Left lobe of liver (tissue), 2 donors: ENCODE results near the gene TEKT5. TPM values are rescaled to one million over a fixed set of nuclear protein-coding genes. Genes with fewer than 3 reads are reported as not detected.
"Not testable (repeated sequence)": the region's sequence is repeated elsewhere in the genome, so short reads cannot be mapped to it uniquely, and the experiment has no call there.

Experiments used
- ATAC-seq: fragments of 200-7000 bp; cut with Tn5 transposase; one replicate; pipeline ENCODE4 v1.9.1; 2020; ENCODE audit warnings: mild to moderate bottlenecking, moderate library complexity
- DNase-seq: peaks from one replicate; pipeline ENCODE4 v3.0.0-alpha.2; 2020; ENCODE audit warnings: low spot score
- total RNA-seq: library from RNA; stranded (reverse); gene quantifications from one replicate; pipeline ENCODE4 v1.2.1, GENCODE V29; 2021
- donor health status: DM: no; HTN: no; CAD: no; lungs with moderate emphysema.
- donor health status: DM: no; HTN: yes; CAD: no.

Gene TEKT5
- total RNA-seq, 1 donor from 2014 or later = 2.1 TPM

DNA sequence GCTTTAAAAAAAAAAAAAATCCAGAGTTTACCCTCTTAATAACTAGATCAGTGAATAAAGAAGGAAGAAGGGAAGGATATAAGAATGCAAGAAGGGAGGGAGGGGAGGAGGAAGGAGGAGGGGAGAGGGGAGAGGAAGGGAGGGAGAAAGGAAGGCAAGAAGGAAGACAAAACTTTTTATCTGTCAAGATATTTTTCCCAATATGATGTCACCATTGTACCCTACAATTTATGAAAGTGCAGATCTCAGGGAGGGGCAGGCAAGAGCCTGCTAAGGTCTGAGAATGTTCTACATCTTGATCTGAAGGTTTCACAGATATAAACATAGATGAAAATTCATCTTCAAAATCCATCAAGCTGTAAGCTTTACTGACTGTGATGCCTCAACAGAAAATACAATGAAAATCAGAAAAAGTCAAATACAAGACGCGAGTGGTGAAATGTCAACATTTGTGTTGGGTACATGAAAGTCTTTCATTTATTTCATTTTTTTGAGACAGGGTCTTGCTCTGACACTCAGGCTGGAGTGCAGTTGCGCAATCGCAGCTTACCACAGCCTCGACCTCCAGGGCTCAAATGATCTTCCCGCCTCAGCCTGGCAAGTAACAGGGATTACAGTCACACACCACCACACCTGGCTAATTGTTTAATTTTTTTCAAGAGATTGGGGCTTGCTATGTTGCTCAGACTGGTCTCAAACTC lies 57.2 kb downstream of the TEKT5 start:
- no peak for ATAC-seq

DNA sequence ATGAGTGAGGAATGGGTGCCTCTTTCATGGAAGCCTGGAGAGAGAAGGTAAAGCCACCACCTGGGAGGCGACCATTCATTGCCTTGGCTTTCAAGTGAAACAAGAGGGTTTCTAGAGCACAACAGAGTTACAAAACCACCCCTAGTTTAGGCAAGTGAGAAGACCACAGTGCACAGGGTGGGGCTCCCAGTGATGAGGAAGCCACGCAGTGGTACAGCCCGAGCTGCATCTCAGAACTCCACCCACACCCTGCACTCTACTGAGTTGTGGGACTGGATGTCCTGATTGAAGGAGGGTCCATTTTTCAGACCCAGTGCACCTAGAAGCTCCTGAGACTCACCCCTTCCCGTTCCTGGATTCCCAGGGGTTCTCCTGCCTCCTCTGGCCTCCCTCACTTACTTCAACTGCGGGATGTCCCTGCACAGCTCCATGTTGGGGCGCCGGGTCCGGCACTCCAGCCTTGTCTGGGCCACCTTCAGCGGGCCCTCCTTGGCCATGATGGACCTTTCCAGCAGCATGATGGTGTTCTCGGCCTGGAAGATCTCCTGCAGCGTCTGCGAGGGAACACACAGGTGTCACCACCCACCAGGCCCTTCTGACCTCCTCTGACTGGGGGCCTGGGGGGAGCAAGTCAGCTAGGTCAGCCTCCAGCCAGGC lies 59.2 kb downstream of the TEKT5 start:
- ATAC-seq = no peak
- DNase-seq = no peak

More for the DNA sequence above, 57.2 kb downstream of the TEKT5 start:
- DNase-seq = no peak

DNA sequence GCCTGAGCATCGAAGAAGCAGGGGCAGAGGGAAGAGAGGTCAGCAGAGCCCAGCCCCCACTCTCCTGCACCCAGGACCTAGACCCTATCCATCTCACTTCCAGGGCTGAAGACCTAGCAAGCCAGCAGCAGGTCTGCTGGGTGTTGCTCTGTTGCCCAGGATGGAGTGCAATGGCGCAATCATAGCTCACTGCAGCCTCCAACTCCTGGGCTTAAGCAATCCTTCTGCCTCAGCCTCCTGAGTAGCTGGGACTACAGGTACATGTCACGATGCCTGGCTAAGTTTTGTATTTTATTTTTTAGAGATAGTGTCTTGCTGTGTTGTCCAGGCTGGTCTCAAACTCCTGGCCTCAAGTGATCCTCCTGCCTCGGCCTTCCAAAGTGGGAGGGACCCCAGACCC lies 61.3 kb downstream of the TEKT5 start:
- ATAC-seq, DNase-seq: not testable (repeated sequence)

DNA sequence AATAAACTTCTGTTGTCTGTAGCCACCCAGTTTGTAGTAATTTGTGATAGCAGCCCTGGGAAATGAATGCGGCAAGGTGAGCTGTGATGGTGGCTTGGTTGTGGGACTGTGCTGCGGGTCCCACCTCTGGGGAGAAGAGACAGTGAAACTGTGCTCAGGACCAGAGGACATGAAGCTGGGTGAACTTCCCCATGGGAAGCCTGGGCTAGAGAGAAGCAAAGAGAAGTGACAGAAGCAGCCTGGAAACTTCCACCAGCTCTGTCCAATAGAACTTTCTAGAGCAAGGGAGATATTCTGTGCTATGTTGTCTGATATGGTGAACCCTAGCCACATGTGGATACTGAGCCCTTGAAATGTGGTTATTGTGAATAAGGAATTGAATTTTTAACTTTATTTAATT lies 62.8 kb downstream of the TEKT5 start:
- DNase-seq (no peak), ATAC-seq (peak; percentile 25)

DNA sequence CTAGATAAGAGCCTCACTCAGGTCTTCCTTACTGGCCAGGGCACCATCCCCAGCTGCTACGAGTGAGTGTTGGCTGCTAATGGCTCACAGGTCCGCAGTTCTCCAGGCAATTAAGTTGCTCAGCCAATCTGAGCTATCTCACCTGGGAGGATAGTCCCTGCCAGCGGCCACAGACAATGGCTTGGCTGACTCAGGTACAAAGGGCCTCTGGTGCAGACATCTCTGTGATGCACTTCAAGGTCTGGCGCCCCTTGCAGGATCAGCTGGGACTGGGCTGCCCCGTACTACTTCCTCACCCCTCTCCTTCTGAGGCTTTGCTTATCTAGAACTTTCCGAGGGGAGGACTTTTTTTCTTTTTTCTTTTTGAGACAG lies 65.2 kb downstream of the TEKT5 start:
- DNase-seq = no peak
- no peak for ATAC-seq

DNA sequence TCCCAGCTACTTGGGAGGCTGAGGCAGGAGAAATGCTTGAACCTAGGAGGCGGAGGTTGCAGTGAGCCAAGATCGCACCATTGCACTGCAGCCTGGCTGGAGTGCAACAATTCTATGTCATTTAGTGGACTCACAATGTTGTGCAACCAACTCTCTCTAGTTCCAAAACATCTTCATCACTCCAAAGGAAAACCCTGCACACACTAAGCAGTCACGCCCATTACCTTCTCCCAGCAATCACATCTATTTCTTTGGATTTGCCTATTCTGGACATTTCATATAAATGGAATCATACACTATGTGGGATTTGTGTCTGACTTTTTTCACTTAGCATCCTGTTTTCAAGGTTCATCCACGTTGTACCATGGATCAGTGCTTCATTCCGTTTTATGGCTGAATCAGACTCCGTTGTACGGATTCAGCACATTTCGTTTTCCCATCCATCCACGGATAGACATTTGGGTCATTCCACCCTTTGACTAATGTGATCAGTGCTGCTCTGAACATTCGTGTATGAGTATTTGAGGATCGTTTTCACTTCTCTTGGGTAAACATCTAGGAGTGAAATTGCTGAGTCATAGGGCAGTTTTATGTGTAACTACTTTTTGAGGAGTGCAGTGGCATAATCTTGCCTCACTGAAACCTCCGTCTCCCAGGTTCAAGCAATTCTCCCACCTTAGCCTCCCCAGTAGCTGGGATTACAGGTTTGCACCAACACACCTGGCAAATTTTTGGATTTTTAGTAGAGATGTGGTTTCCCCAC lies 69.0 kb downstream of the TEKT5 start:
- no peak for DNase-seq
- peak; percentile 54 for ATAC-seq

DNA sequence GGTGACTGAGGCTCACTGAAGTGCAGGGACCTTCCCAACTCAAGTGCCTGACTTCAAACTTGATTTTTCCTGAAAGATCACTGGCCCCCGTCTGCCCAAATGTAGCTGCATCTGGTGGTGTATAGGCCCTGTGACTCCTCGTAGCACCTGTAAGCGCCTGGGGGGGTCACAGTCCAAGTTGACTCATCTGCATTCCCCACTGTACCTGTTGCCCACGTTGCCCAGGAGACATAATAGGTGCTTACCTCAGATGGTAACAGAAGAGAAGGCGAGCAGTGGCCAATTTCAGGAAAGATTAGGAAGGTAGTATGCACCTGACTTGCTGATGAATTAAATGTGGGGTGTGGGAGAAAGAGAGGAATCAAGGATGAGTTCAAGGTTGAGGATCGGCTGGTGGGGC lies 70.2 kb downstream of the TEKT5 start:
- DNase-seq (no peak), ATAC-seq (no peak)

DNA sequence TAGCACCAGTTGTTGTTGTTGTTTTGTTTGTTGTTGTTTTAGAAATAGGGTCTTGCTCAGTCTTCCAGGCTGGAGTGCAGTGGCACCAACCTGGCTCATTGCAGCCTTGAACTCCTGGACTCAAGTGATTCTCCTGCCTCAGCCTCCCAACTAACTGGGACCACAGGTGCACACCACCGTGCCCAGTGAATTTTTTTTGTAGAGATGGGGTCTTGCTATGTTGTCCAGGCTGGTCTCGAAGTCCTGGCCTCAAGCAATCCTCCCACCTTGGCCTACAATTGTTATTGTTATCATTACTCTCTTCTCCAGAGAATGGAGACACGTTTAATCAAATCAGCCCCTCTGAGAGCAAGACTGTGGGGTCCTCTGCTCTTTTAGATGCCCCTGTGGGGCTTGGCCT lies 71.7 kb downstream of the TEKT5 start:
- ATAC-seq (no peak), DNase-seq (no peak)

DNA sequence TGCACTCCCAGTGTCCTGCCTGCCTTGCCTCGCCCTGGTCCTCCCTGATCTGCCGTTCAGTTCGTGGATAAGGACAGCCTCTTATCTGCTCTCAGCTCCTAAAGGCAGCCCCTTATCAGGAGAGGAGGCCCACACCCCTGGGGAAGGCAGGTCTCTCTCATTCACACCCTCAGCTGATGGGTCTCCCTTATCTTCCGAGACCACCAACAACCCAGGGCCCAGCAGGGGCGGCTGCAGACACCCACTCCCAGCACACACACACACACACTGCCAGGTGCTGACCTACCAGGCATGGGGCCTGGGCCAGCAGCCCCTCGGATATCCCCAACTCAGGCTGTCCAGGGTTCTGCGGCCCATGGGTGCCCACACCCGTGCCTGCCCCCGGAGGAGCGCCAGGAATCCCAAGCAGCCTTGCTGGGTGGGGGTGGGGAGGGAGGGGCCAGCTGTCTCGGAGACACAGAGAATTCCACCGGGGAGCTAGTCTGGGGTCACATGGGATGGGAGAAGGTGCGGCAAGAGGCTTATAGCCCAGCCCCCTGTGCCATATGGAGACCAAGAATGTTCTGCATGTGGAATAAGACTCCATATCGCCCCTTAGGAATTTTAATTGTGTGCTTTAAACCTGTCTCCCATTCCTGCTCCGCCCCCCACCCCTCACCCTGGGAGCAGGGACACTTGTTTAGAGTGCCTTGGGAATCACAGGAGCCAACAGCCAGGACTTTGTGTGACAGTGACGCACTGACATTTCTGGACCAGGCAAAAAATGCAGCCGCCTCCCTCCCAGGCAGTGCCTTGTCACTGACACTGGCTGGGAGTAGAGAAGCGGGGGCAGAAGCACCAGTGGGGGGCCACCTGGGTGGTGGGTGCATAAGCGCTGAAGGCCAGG lies 72.5 kb downstream of the TEKT5 start:
- DNase-seq = no peak
- ATAC-seq = no peak

DNA sequence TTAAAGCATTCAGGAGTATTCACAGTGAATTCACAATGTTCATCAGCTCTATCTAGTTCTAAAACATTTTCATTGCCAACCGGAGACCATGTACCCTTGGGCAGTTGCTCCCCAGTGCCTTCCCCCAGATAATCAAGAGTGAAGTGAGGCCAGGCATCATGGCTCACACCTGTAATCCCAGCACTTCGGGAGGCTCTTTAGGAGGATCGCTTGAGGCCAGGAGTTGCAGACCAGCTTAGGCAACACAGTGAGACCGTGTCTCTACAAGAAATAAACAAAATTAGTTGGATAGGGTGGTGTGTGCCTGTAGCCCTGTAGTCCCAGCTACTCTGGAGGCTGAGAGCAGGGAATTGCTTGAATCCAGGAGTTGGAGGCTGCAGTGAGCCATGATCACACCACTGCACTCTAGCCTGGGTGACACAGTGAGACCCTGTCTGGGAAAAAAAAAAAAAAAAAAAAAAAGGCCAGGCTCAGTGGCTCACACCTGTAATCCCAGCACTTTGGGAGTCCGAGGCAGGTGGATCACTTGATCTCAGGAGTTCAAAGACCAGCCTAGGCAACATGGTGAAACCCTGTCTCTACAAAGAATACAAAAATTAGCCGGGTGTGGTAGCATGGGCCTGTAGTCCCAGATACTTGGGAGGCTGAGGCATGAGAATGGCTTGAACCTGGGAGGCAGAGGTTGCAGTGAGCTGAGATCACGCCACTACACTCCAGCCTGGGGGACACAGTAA lies 73.3 kb downstream of the TEKT5 start:
- DNase-seq, ATAC-seq: not testable (repeated sequence)

DNA sequence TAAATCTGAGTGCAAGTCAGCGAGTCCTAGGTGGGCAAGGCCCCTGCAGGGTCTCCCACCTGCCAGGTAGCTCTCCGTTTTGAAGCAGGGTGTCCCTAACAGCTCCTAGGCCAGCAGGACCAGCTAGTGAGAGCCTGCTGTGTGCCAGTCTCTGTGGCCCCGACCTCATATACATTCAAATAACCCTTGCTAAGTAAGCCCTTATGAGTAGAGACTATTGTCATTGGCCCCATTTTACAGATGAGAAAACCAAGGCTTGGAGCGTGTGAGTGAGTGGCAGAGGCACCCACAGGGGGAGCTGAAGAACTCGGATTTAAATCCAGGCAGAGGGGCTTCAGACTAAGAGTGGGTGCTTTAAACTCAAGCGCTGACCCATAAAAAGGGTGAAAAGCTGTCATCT lies 74.6 kb downstream of the TEKT5 start:
- ATAC-seq = no peak
- DNase-seq = no peak

DNA sequence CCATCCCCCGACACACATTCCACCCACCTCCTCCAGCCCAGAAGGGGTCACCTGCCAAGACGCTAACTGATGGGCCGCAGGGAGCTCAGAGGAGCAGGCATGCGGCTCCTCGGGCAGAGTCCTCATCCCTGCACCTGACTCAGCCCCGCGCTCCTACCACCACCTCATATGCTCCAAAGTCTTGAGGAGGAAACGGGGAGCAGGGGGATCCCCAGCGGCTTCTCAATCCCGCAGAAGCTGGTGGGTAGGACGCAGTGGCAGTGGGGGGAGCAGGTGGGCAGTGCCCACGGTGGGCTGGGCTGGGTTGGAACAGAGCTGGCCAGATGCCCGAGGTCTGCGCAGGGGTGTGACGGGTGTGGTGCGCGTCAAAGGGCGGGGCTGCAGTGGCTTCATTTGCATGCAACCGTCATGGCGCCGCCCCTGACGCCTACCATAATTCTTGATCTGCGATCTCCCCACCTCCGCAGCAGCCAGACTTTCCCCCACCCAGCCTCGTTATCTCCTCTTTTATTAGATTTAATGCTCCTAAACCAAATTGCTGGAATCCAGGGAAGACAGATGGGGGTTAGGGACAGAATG lies 75.4 kb downstream of the TEKT5 start:
- no peak for DNase-seq
- no peak for ATAC-seq

DNA sequence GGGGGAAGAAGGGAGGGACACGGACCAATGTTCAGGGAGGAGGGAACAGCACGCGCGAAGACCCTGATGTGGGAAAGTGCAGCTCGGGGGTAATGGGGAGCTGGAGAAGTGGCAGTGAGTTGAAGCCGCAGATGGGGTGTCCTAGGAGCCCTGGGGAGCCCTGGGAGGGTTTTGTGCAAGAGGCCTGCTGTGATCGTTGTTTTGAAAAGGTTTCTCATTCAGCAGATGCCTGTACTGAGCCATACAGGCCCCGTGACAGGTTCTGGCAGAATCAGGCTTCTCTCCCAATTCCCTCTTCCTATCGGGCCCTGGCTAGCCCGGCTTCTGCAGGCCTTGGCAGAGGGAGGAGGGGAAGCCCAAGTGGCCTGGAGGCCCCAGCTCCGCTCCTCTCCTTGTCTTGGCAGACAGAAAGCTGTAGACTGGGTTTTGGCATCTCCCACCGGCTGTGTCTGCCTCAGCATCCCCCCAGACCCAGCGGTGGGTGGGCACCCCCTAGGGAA lies 76.0 kb downstream of the TEKT5 start:
- ATAC-seq (no peak), DNase-seq (no peak)

DNA sequence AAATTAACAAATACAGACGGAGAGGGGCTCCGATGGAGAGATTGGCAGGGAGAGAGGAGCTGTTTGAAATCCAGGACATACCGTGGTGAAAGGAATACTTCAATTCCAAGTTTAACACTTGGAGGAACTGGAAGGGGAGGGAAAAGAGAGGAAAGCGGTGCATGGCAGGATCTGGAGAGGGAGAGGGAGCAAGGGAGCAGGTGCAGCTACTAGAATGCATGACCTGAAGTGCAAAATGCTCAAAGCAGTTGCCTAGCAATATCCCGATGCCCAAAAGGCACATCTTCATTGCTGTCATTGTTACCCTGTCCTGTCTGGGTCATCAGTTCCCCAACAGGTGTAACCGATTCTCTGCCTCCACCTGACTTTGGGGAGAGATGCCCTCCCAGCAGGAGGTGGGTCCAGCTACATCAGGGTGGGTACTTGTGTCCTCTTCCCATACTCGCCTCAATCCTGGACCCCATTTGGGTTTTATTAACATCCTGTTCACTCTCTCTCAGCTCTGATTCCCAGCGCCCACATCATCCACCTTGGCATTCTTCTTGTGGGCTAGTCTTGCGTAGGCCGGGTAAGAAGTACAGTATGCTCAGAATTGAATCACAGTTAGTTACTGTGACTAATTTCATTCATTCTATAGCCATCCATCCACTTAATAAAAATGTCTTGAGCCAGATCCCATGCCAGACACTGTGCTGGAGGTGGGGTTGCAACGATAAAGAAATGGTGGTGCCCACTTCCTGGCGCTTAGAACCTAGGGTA lies 76.9 kb downstream of the TEKT5 start:
- no peak for ATAC-seq
- DNase-seq = no peak

DNA sequence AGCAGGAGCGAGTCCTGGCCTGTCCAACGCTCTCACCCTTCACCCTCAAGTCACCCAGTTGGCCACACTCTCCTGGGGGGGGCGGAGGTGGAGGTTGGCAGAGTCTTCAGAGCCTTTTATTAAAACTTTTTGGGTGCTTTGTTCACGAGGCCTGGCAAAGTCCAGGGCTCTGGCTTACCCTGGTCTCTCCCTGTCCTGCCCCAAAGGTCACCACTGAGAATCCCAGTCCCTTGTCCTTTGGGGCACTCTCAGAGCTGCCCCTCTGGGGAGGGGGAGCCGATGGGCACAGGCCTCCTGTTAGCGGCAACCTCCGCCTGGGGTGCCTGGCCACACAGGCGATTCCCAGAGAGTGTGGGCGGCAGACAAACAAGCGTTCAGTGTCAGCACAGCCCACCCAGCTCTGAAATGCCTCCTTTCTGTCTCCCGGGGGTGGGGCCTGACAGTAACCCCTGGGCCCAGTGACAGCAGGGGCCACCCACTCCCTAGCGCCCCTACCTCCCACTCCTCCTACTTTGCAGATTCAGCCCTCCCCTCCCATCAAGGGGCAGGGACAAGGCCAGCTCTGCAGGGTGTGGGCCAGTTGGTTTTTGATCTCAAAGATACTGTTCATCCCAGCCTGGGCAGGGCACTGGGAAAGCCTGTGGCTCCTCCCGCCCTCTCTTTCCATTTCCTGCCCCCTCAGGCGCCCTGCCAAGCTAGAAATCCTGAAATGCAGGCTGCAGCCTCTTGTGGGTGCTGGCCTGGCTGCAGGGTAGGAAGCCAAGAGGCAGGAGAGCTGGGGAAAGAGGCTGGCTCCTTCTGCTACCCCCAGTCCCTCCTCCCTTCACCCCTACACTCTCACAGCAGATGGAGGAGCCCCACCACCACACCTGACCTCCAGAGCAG lies 77.7 kb downstream of the TEKT5 start:
- DNase-seq (peak; percentile 86), ATAC-seq (peak; percentile 86)

DNA sequence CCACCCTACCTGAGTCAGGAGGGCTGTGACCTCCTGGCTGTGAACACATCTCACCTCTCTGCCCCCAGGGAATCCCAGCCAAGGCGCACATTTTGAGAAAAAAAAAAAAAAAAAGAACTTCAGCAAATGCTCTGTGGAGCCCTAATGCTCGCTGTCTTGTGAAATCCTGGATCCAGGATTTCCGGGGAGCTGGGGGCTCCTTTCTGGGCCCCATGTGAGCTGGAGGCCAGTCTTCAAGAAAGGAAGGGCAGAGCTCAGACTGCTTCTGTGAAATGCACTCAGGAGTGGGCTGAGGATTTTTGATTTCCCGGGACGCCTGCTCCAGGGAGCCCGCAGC lies 78.3 kb downstream of the TEKT5 start:
- ATAC-seq (no peak), DNase-seq (no peak)

DNA sequence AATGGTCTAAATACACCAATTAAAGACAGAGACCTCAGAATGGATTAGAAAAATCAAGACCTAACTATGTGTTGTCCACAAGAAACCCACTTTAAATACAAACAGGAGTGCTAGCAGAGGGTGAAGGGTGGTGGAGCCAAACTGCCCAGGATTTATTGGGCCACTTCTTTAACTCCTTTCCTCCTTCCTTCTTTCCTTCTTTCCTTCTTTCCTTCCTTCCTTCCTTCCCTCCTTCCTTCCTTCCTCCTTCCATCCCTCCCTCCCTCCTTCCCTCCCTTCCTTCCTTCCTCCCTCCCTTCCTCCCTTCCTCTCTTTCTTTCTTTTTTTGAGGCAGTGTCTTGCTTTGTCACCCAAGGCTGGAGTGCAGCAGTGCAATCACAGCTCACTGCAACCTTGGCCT lies 80.0 kb downstream of the TEKT5 start:
- ATAC-seq (no peak), DNase-seq (no peak)

DNA sequence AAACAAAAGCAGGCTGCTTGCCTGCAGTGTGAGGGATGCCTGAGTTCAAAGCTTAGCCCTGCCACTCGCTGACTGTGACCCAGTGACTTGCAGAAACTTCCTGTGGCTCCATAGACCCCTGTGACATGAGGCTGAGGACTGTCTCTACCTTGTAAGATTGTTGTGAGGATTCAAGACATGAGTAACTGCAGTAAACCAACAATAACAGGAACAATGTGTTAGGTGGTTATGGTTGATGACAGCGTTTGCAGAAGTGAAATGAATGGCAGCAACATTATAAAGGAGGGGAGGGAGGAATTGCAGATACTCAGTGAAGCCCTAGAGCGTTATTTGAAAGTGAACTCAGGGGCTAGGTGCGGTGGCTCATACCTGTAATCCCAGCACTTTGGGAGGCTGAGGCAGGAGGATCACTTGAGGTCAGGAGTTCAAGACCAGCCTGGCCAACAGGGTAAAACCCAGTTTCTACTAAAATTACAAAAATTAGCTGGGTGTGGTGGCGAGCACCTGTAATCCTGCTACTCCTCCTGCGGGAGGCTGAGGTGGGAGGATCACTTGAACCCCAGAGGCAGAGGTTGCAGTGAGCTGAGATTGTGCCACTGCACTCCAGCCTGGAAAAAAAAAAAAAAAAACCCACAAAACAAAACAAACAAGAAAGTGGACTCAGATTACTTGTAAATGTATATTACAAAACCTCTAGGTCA lies 80.8 kb downstream of the TEKT5 start:
- DNase-seq (no peak), ATAC-seq (no peak)
